ENCODE measurements around the gene NR5A2.

DNA sequence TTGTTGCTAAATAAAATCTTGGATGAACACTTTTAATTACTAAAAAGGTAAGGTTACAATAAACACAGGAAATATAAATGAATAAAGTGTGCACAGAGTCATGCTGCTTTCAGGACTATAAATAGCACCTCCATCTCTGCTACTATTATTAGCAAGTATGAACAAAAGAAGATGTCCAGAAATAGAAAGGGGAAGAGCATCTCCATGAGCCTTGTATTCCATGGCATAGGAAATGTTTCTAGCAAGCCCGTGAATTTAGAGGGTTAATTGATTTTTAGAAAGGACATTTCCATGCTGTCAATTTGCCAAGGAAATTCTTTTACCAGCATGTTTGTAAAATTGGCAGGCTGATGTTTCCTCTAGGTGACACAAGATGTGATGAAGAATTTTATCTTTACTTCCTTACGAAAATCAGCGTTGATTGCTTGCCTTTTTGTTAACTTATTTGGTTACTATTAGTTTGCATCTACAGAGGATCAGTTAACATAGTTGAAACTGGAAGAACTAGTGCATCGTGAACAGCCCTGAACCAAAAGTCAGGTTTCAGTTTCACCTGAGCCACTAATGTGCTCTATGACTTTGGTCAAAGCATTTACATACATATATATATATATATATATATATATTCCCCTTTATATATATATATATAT, 45.3 kb downstream of the NR5A2 start:
- no peak for TF ChIP-seq EP300 (IDR thresholded peaks at IDR 0.05)
- TF ChIP-seq POLR2A (IDR thresholded peaks at IDR 0.05): no peak
- TF ChIP-seq, protein P1, sequence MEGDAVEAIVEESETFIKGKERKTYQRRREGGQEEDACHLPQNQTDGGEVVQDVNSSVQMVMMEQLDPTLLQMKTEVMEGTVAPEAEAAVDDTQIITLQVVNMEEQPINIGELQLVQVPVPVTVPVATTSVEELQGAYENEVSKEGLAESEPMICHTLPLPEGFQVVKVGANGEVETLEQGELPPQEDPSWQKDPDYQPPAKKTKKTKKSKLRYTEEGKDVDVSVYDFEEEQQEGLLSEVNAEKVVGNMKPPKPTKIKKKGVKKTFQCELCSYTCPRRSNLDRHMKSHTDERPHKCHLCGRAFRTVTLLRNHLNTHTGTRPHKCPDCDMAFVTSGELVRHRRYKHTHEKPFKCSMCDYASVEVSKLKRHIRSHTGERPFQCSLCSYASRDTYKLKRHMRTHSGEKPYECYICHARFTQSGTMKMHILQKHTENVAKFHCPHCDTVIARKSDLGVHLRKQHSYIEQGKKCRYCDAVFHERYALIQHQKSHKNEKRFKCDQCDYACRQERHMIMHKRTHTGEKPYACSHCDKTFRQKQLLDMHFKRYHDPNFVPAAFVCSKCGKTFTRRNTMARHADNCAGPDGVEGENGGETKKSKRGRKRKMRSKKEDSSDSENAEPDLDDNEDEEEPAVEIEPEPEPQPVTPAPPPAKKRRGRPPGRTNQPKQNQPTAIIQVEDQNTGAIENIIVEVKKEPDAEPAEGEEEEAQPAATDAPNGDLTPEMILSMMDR (IDR thresholded peaks at IDR 0.05): no peak
